SK-MEL-5 (cell line): Measurements from ENCODE around the gene ADAT1. TPM values are rescaled to one million over a fixed set of nuclear protein-coding genes. Genes with fewer than 3 reads are reported as not detected.

Experiments
- DNase-seq: peaks from one replicate; pipeline ENCODE4 v3.0.0-alpha.2; 2016; ENCODE audit warnings: low read depth, low spot score
- in situ Hi-C: cut with HindIII; loops from 2 replicates; pipeline ENCODE4 v1.10.0; 2016; ENCODE audit warnings: low sequenced_read_pairs, high pct_unique_total_duplicates, low pct_unique_long_range_greater_than_20kb
- polyA plus RNA-seq, 2 experiments: library from polyadenylated mRNA; depleted of rRNA; stranded (reverse); fragments of >200 nt; gene quantifications; 2 replicates each; pipeline ENCODE4 v1.2.3, GENCODE V29; 2015
- total RNA-seq: library from RNA; depleted of rRNA; stranded (reverse); fragments of >200 nt; shearing (Covaris generic); gene quantifications from 2 replicates; pipeline ENCODE4 v1.2.3, GENCODE V29; 2014; rRNA removed

The ADAT1 gene, protein sequence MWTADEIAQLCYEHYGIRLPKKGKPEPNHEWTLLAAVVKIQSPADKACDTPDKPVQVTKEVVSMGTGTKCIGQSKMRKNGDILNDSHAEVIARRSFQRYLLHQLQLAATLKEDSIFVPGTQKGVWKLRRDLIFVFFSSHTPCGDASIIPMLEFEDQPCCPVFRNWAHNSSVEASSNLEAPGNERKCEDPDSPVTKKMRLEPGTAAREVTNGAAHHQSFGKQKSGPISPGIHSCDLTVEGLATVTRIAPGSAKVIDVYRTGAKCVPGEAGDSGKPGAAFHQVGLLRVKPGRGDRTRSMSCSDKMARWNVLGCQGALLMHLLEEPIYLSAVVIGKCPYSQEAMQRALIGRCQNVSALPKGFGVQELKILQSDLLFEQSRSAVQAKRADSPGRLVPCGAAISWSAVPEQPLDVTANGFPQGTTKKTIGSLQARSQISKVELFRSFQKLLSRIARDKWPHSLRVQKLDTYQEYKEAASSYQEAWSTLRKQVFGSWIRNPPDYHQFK
- total RNA-seq: 56.3 and 78.9 TPM in 2 replicates
- 50.8 and 76.2 TPM in 2 replicates for polyA plus RNA-seq (2015; cell fraction: cytosol; rRNA removed)
- polyA plus RNA-seq (2015; cell fraction: nucleus; rRNA removed): 117 TPM in 2 replicates

DNA sequence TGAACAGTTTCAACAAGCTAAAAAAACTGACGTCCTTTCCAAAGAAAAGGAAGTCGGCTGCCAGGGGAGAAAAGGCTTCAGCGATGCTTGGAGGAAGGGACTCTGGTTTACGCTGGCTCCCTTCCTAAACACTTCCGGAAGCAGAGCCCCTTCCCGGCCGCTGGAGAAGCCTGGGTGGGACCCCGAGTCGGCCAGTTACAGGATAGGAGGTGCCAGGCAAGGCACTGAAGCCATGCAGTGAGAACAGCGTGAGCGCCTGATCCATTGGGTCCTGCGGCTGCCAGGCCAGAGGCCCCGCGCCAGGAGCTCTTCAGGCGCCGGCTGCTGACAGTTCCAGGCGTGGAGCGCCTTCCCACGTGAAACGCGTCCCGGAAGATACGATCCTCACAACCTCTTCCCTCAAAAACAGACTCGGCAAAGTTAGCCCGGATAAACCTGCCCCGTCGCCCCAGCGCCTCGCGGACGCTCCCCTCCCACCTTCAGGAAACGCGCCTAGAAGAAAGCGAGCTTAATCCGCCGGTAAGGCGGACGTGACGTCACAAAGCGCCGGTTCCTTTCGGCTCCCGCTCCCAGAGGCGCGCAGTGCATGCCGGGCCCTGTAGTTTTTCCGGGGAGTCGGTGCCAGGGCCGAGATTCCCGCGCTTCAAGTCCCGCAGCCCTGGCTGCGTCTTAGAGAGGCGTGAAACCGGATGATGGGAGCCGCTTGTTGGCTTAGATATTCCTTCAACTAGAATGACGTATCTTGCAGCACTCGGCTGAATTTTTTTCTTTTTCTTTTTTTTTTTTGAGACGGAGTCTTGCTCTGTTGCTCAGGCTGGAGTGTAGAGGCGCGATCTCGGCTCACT is at the start of gene ADAT1:
Gene ADAT1 (minus strand): TSS at position 521 of the 845 bp plus-strand sequence. CDS start 2,482 bp downstream, outside the sequence.
- in situ Hi-C loops: no loop called here

GRCh38 chr16:75667503-75667902 is 44.4 kb upstream of the ADAT1 start:
- in situ Hi-C loops: no loop called here
- no peak for DNase-seq

More for the DNA sequence above, at the start of gene ADAT1:
- peak; percentile 96 for DNase-seq

DNA sequence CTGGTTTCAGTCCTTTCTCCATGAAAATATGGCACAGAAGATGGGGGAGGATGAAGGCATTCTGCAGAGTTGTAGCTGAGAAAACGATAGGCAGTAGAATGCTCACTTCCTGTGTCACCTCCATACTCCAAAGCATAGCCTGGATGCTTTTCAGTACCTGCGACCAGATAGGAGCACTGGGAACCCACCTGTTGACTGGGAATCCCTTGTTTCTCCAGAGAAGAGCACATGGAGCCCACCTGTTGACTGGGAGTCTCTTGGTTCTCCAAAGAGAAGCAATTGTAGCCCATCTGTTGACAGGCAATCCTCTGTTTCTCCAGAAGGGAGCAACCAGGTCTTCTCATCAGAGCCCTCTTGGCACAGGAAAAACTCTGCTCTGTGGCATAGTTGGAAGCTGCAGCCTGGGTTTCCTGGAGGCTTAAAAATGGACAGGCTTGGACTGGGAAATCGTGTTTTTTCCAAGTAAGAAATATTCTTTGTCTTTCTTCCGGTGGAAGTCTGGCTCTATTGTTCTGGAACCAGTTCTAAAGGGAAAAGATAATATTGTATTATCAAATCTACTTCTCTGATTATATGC is 37.7 kb upstream of the ADAT1 start:
- in situ Hi-C loops: no loop called here
- DNase-seq: peak; percentile 8

DNA sequence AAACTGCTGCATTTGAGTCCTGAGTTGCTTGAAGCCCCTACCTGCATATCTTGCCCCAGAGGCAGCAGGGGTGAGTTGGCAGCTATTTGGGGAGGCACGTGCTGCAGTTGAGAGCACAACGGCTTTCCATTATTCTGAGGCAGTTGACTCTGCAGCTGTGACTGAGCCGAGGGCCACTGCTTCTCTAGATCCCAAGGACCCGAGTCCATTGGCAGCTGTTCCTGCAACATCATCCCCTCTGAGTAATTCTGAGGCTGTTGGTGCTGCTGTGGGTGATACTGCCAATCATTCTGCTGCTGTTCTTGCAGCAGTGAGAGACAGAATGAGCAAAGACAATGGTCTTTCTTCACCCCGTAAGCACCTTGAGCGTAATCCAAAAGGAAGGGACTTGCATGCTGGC is 37.2 kb upstream of the ADAT1 start:
- DNase-seq: no peak
- in situ Hi-C loops: no loop called here

GRCh38 chr16:75658175-75658574 is 35.1 kb upstream of the ADAT1 start:
- in situ Hi-C loops: no loop called here
- no peak for DNase-seq

- in situ Hi-C loops: no loop called here
These were observed 30.8 kb upstream of the ADAT1 start for GRCh38 chr16:75653922-75654321.

DNA sequence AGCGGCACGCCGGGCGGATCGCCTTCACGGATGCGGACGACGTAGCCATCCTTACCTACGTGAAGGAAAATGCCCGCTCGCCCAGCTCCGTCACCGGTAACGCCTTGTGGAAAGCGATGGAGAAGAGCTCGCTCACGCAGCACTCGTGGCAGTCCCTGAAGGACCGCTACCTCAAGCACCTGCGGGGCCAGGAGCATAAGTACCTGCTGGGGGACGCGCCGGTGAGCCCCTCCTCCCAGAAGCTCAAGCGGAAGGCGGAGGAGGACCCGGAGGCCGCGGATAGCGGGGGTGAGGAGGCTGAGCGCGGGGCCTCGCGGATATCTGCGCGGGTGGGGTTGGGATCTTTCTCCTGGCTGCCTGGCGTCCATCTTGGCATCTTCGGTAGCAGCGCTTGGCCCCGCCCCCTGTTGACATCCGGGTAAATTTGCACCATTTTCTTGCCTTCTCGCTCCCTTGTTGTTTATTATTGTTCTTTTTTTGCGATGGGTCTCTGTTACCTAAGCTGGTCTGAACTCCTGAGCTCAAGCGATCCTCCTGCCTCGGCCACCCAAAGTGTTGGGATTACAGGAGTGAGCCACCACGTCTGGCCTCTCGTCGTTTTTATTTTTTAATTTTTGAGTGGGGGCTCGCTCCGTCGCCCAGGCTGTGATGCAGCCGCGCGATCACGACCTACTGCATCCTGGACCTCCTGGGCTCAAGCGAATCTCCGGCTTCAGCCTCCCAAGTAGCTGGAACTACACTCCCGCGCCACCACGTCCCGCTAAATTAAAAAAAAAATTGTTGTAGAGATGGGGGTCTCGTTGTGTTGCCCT is 25.4 kb upstream of the ADAT1 start:
- in situ Hi-C loops: no loop called here
- DNase-seq: peak; percentile 69

More at GRCh38 chr16:75653922-75654321, 30.8 kb upstream of the ADAT1 start:
- no peak for DNase-seq

DNA sequence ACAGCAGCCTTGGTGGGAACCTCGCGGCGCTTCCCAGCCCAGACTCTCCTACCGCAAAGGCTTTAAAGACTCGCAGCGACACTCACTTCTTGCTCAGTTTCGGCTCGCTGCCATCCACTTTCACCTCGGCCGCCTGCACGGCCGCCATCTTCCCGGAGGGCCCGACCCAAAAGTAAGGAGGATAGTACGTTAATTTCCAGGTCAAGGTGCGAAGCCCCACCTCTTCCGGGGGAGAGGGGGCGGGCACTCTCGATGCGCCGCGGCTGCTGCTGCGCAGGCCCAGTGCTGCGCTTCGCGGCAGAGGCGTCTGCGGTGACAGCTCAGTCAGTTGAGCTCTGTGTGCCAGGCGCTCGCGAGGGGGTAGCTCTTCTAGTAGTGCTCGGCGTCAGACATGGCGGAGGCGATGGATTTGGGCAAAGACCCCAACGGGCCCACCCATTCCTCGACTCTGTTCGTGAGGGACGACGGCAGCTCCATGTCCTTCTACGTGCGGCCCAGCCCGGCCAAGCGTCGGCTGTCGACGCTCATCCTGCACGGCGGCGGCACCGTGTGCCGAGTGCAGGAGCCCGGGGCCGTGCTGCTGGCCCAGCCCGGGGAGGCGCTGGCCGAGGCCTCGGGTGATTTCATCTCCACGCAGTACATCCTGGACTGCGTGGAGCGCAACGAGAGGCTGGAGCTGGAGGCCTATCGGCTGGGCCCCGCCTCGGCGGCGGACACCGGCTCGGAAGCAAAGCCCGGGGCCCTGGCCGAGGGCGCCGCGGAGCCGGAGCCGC is 24.6 kb upstream of the ADAT1 start, which contains the start of the genes KARS1 and TERF2IP:
Gene KARS1 (minus strand): TSS at position 174 of the 773 bp plus-strand sequence. CDS start 26 bp downstream, at position 148.
Gene TERF2IP (plus strand): TSS at position 282 of the 773 bp plus-strand sequence. CDS start 110 bp downstream, at position 392.
- in situ Hi-C loops: no loop called here
- DNase-seq: peak; percentile 92

DNA sequence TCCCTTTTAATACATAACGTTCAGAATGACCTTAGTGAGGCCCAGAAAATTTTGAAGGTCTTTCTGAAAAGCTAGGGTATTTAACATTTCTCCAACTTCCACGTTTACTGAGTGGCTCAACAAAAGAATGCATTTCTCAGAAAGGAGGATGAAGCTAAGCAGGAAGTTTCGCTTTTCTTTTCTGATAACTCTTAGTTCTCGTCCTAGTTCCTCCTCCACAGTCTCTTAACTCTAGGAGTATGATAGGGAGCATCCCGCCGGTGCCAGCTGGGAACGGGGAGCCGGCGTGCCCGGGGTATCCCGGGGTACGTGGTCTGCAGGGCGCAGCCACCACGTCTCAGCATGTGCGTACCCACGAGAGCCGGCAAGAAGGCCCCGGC is 24.0 kb upstream of the ADAT1 start:
- no peak for DNase-seq
- in situ Hi-C loops: no loop called here

- no peak for DNase-seq
- in situ Hi-C loops: no loop called here
These were observed 21.3 kb upstream of the ADAT1 start for GRCh38 chr16:75644240-75645012.

- no peak for DNase-seq
- in situ Hi-C loops: no loop called here
These were observed 17.5 kb upstream of the ADAT1 start for GRCh38 chr16:75640598-75640997.

GRCh38 chr16:75635036-75635435 is 12.0 kb upstream of the ADAT1 start:
- in situ Hi-C loops: no loop called here
- no peak for DNase-seq

- no peak for DNase-seq
- in situ Hi-C loops: no loop called here
These were observed 9.8 kb upstream of the ADAT1 start for GRCh38 chr16:75632857-75633256.

DNA sequence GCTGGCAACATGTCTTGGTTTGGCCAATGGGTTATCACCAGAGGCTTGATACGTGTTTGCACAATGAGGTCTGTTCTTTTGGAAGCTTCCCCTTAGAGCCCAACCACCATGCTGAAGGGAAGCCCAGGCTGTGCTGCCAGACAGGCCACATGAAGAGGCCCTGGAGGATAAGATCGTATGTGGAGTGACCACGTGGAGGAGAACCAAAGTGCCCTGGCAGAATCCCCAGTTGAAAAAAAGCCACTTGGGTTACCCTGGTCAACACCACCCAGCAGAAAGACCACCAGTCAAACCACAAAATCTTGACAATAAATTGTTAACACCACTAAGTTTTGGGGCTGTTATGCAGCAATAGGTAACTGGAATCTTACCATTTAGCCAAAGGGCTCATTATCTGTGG is 7.0 kb upstream of the ADAT1 start:
- DNase-seq: no peak
- in situ Hi-C loops: no loop called here

- in situ Hi-C loops: no loop called here
These were observed 6.1 kb upstream of the ADAT1 start for GRCh38 chr16:75629132-75629531.

DNA sequence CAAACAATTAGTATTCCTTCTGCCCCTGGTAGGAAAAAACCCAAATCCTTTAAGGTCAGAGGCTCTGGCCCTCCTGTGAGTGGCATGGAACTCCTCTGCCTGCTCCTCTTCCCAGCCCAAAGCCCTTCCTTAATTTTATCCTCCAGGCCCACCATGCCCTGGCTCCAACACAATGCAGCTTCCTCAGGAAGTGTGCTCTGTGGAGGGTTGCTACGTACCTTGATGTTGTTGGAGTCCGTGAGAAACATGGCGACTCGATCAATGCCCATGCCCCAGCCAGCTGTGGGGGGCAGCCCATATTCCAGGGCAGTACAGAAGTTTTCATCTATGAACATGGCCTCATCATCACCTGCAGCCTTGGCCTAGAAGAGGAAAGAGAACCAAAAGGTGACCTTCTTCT is 5.3 kb upstream of the ADAT1 start:
- no peak for DNase-seq
- in situ Hi-C loops: no loop called here

More at GRCh38 chr16:75629132-75629531, 6.1 kb upstream of the ADAT1 start:
- DNase-seq: no peak
